Keratinocyte (primary cell): ENCODE results near the gene METTL2A. TPM values are rescaled to one million over a fixed set of nuclear protein-coding genes. Genes with fewer than 3 reads are reported as not detected.

Experiments
- DNase-seq: peaks from one replicate; pipeline ENCODE4 v3.0.0-alpha.2; 2011; ENCODE audit warnings: low read depth, missing footprints, low spot score
- FAIRE-seq: peaks from 2 replicates; lab custom pipeline; 2011; peaks lifted over from hg19 to GRCh38; lab: Jason Lieb, UNC
- H2AFZ ChIP-seq: 2 replicates; pipeline ENCODE4 v1.6.0; 2012; ENCODE audit warnings: low read length, control low read depth, inconsistent platforms; ENCODE audit not compliant: control insufficient read depth
- H3K27ac ChIP-seq: 2 replicates; pipeline ENCODE4 v1.5.1; 2011; ENCODE audit warnings: low read length; ENCODE audit not compliant: control insufficient read depth, insufficient read depth
- H3K27me3 ChIP-seq: 3 replicates; pipeline ENCODE4 v1.6.0; 2011; ENCODE audit warnings: low read length; ENCODE audit not compliant: control insufficient read depth, insufficient read depth; ENCODE audit errors: extremely low read depth
- H3K36me3 ChIP-seq, 2 experiments: 2 replicates in 1 of 2; 3 replicates in 1 of 2; pipeline ENCODE4 v1.5.1; 2011; ENCODE audit warnings: low read length in 2 of 2, mild to moderate bottlenecking in 1 of 2; ENCODE audit not compliant: control insufficient read depth in 2 of 2, insufficient read depth in 2 of 2; ENCODE audit errors: extremely low read depth in 1 of 2
- H3K4me1 ChIP-seq: 3 replicates; pipeline ENCODE4 v1.5.1; 2011; ENCODE audit warnings: low read length; ENCODE audit not compliant: control insufficient read depth, insufficient read depth; ENCODE audit errors: extremely low read depth
- H3K4me2 ChIP-seq: 3 replicates; pipeline ENCODE4 v1.6.0; 2011; ENCODE audit warnings: low read depth, low read length; ENCODE audit not compliant: control insufficient read depth, insufficient read depth; ENCODE audit errors: extremely low read depth
- H3K4me3 ChIP-seq, 3 experiments: fragments of 200-600 bp in 1 of 3; sonication (generic) in 1 of 3; 2 replicates in 2 of 3; 3 replicates in 1 of 3; pipeline ENCODE4 v1.5.1; 2011 to 2016; ENCODE audit warnings: low read length in 3 of 3, mild to moderate bottlenecking in 3 of 3, control low read depth in 2 of 3, inconsistent platforms in 1 of 3, low read depth in 1 of 3, mixed read lengths in 1 of 3, mixed run types in 1 of 3, moderate library complexity in 1 of 3; ENCODE audit not compliant: control insufficient read depth in 2 of 3, insufficient read depth in 2 of 3; ENCODE audit errors: extremely low read depth in 1 of 3
- H3K79me2 ChIP-seq: 2 replicates; pipeline ENCODE4 v1.6.0; 2012; ENCODE audit warnings: low read length; ENCODE audit not compliant: control insufficient read depth, insufficient read depth
- H3K9ac ChIP-seq: 3 replicates; pipeline ENCODE4 v1.6.0; 2011; ENCODE audit warnings: low read length; ENCODE audit not compliant: control insufficient read depth, insufficient read depth; ENCODE audit errors: extremely low read depth
- H3K9me1 ChIP-seq: 3 replicates; pipeline ENCODE4 v1.6.0; 2011; ENCODE audit warnings: low read length; ENCODE audit not compliant: control insufficient read depth, insufficient read depth; ENCODE audit errors: extremely low read depth
- H3K9me3 ChIP-seq: 2 replicates; pipeline ENCODE4 v1.5.1; 2012; ENCODE audit warnings: low read depth, low read length; ENCODE audit not compliant: control insufficient read depth
- H4K20me1 ChIP-seq: 3 replicates; pipeline ENCODE4 v1.6.0; 2011; ENCODE audit warnings: low read length; ENCODE audit not compliant: control insufficient read depth, insufficient read depth; ENCODE audit errors: extremely low read depth
- EZH2 ChIP-seq: IDR thresholded peaks from one replicate; pipeline ENCODE4 v1.6.1; 2012; ENCODE audit warnings: inconsistent platforms, mild to moderate bottlenecking, low read length, moderate library complexity
- dilution Hi-C: fragments of 300-500 bp; cut with MboI; formaldehyde crosslinking; loops from one replicate; pipeline ENCODE4 v1.7.0; 2020; ENCODE audit warnings: low sequenced_read_pairs; ENCODE audit not compliant: extremely low pct_ligation_motif_present
- polyA plus RNA-seq, 5 experiments: library from polyadenylated mRNA; depleted of rRNA in 3 of 5; stranded (reverse) in 3 of 5; stranded (forward) in 1 of 5; unstranded in 1 of 5; fragments of >200 nt; gene quantifications; 1 replicate in 1 of 5; 2 replicates in 3 of 5; 3 replicates in 1 of 5; pipeline versions ENCODE4 v1.2.1 to v1.2.3, GENCODE V29; 2011 to 2012; ENCODE audit warnings: missing spikeins in 2 of 5, low read depth in 1 of 5, low replicate concordance in 1 of 5
- TF ChIP-seq, protein P1 (sequence below), 3 experiments: IDR thresholded peaks in 1 of 3; conservative IDR thresholded peaks in 1 of 3; optimal IDR thresholded peaks in 1 of 3; 2 replicates in 2 of 3; 3 replicates in 1 of 3; pipeline versions ENCODE3 to v1.5.1; 2011; ENCODE audit warnings: low read length in 3 of 3, mild to moderate bottlenecking in 3 of 3, moderate library complexity in 2 of 3, control low read depth in 1 of 3, inconsistent platforms in 1 of 3; ENCODE audit not compliant: insufficient read depth in 2 of 3; ENCODE audit errors: extremely low read depth in 1 of 3

The METTL2A gene
- polyA plus RNA-seq, 1 donor (not counting 4 experiments of a cell fraction or from before 2014, with no cell fraction given): 22.2 TPM

DNA sequence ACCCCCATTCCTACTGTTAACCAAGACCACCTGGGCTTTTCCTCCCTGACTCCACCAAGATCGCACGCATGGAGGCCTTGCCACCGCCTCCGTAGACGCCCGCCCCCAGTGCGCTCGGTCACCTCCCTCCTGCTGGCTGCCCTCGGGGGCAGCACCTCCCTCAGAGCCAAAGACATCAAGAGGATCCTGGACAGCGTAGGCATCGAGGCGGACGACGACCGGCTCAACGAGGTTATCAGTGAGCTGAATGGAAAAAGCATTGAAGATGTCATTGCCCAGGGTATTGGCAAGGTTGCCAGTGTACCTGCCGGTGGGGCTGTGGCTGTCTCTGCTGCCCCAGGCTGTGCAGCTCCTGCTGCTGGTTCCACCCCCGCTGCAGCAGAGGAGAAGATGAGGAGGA lies 42.1 kb upstream of the METTL2A start:
- no peak overlapping the region for H3K9ac ChIP-seq
- no peaks in the 10 kb centered on the region for H4K20me1 ChIP-seq
- no peak for TF ChIP-seq EZH2
- TF ChIP-seq, protein P1, sequence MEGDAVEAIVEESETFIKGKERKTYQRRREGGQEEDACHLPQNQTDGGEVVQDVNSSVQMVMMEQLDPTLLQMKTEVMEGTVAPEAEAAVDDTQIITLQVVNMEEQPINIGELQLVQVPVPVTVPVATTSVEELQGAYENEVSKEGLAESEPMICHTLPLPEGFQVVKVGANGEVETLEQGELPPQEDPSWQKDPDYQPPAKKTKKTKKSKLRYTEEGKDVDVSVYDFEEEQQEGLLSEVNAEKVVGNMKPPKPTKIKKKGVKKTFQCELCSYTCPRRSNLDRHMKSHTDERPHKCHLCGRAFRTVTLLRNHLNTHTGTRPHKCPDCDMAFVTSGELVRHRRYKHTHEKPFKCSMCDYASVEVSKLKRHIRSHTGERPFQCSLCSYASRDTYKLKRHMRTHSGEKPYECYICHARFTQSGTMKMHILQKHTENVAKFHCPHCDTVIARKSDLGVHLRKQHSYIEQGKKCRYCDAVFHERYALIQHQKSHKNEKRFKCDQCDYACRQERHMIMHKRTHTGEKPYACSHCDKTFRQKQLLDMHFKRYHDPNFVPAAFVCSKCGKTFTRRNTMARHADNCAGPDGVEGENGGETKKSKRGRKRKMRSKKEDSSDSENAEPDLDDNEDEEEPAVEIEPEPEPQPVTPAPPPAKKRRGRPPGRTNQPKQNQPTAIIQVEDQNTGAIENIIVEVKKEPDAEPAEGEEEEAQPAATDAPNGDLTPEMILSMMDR (optimal IDR thresholded peaks at IDR 0.05 in 1 of 3, IDR thresholded peaks at IDR 0.05 in 1 of 3, conservative IDR thresholded peaks at IDR 0.05 in 1 of 3; ENCODE audit: extremely low read depth in 1 of 3, insufficient read depth in 2 of 3, low read length in 3 of 3): no peak
- no peak overlapping the region for H2AFZ ChIP-seq
- no peaks in the 10 kb centered on the region for H3K9me3 ChIP-seq
- no peak overlapping the region for H3K4me2 ChIP-seq
- H3K27ac ChIP-seq: no peak overlapping the region
- FAIRE-seq (no peak), DNase-seq (no peak)
- no peaks in the 10 kb centered on the region for H3K79me2 ChIP-seq
- H3K9me1 ChIP-seq: no peaks in the 10 kb centered on the region
- H3K4me3 ChIP-seq: no peak overlapping the region
- no peaks in the 10 kb centered on the region for H3K36me3 ChIP-seq
- no peaks in the 10 kb centered on the region for H3K4me1 ChIP-seq
- dilution Hi-C loops: no loop called here
- H3K27me3 ChIP-seq: peaks cover 8% of the 10 kb centered on the region

DNA sequence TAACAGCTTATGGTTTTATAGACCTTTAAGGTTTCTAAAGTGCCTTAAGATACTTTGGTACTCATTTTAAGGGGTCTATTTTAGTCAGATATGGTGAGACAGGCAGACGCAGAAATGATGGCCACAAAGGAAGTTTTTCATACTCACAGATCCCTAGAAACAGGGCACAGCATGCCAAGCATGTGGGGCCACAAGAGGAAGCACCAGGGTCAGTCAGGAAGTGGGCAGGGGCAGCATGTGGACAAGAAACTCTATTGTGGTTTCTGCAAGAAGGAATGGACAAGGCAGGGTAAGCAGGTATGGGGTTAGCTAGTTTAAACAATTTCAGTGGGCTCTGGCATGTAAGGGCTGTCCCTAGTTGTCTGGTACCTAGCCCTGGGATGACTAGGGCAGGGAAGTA lies 34.8 kb upstream of the METTL2A start:
- Histone ChIP-seq H4K20me1 (no peaks in the 10 kb centered on the region), H2AFZ (no peak overlapping the region), H3K9ac (no peak overlapping the region), H3K9me3 (no peaks in the 10 kb centered on the region), H3K79me2 (no peaks in the 10 kb centered on the region), H3K36me3 (no peaks in the 10 kb centered on the region), H3K27ac (no peak overlapping the region), H3K4me2 (no peak overlapping the region), H3K27me3 (peaks cover 7% of the 10 kb centered on the region), H3K9me1 (no peaks in the 10 kb centered on the region), H3K4me1 (no peaks in the 10 kb centered on the region), H3K4me3 (no peak overlapping the region)
- TF ChIP-seq EZH2: no peak
- TF ChIP-seq, protein P1 (optimal IDR thresholded peaks at IDR 0.05 in 1 of 3, IDR thresholded peaks at IDR 0.05 in 1 of 3, conservative IDR thresholded peaks at IDR 0.05 in 1 of 3; ENCODE audit: extremely low read depth in 1 of 3, insufficient read depth in 2 of 3, low read length in 3 of 3): no peak
- no peak for DNase-seq
- dilution Hi-C loops: no loop called here
- no peak for FAIRE-seq
